ENCODE data around the gene HIVEP3.

DNA sequence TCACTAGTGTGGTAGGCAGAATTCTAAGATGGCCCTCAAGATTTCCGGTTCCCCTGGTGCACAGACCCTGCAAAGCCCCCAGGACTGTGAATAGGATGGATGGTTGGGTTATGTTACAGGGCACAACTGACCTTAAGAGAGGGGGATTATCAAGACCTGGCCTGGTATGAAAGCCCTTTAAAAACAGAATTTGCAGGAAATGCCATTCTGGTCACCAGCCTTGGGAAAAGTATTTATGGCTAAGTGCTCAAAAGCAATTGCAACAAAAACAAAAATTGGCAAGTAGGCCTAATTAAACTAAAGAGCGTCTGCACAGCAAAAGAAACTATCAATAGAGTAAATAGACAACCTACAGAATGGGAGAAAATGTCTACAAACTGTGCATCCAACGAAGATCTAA is 289.6 kb downstream of the HIVEP3 start:
- TF ChIP-seq POLR2A (IDR thresholded peaks at IDR 0.05) (no peak), POLR2AphosphoS5 (IDR thresholded peaks at IDR 0.05) (no peak), EP300 (IDR thresholded peaks at IDR 0.05) (no peak)
- TF ChIP-seq, protein P1, sequence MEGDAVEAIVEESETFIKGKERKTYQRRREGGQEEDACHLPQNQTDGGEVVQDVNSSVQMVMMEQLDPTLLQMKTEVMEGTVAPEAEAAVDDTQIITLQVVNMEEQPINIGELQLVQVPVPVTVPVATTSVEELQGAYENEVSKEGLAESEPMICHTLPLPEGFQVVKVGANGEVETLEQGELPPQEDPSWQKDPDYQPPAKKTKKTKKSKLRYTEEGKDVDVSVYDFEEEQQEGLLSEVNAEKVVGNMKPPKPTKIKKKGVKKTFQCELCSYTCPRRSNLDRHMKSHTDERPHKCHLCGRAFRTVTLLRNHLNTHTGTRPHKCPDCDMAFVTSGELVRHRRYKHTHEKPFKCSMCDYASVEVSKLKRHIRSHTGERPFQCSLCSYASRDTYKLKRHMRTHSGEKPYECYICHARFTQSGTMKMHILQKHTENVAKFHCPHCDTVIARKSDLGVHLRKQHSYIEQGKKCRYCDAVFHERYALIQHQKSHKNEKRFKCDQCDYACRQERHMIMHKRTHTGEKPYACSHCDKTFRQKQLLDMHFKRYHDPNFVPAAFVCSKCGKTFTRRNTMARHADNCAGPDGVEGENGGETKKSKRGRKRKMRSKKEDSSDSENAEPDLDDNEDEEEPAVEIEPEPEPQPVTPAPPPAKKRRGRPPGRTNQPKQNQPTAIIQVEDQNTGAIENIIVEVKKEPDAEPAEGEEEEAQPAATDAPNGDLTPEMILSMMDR (IDR thresholded peaks at IDR 0.05) = no peak
